Astrocyte of the hippocampus (primary cell): ENCODE data around the gene UBTD1.
"Not testable (repeated sequence)": the region's sequence is repeated elsewhere in the genome, so short reads cannot be mapped to it uniquely, and the experiment has no call there.

ENCODE experiments used
- DNase-seq: peaks from one replicate; pipeline ENCODE4 v3.0.0; 2011; ENCODE audit warnings: low read depth, low spot score

UBTD1 gene

DNA sequence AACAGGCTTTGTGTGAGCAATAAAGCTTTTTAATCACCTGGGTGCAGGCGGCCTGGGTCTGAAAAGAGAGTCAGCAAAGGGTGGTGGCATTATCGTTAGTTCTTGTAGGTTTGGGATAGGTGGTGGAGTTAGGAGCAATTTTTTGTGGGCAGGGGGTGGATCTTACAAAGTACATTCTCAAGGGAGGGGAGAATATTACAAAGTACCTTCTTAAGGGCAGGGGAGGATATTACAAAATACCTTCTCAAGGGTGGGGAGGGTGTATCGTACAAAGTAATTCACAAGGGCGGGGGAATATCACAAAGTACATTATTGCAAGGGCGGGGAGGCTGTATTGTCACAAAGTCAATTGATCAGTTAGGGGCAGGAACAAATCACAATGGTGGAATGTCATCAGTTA, 63.6 kb downstream of the UBTD1 start:
- not testable (repeated sequence) for DNase-seq

DNA sequence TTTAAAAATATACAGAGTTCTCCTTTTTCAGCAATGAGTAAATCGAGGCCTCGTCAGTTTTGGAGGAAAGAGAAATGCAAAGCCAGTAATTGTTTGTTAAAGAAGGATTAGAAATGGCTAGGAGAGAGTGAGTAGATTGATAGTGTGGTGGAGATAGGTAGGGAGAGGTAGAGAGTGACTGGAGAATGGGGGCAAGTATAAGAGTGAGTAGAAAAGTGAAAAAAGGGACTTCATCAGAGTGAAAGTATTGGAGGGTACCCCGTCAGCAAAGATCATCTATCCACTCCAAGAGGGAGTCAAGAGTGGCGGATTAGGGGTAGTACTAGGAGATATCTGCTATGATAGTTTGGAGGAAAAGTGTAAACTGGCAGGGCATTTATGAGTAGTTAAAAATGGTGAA, 64.6 kb downstream of the UBTD1 start:
- no peak for DNase-seq

DNA sequence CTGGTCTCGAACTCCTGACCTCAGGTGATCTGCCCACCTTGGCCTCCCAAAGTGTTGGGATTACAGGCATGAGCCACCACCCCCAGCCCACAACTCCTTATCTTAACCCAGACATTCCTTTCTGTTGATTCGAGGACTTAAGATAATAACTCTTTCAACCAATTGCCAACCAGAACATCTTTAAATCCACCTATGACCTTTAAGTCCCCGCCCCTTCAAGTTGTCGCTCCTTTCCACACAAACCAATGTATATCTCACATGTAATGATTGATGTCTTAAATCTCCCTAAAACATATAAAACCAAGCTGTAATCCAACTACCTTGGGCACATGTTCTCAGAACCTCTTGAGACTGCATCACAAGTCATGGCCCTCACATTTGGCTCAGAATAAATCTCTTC, 66.1 kb downstream of the UBTD1 start:
- DNase-seq = no peak

DNA sequence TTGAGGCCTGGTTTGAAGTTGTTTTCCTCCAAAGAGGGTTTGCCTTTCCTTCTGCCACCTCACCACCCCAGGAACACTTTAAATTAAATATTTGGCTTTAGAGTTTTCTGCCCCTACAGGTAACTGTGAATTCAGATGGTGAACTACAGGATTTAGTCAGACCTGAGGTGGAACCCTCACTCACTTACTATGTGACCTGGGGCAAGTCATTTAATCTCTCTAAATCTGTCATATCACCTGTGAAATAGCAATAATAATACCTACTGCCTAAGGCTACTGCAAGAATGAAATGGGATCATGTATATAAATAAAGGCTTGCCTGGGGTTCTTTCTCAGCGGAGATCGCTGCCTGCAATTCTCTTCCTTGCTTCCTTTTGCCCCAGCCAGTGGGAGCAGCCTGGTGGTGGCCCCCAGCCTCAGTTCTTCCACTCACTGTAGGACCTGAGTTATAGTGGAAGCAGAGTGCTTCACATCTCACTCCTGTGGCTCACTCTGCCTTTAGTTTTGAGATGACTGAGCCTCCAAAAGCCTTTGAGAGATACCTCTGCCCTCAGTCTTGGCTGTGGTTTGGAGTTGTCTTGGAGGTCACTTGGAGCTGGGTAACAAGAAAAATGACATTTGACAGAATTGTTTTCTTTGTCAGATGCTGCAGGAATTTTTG, 67.7 kb downstream of the UBTD1 start:
- DNase-seq = no peak

GRCh38 chr10:97567891-97568290, 69.2 kb downstream of the UBTD1 start:
- no peak for DNase-seq

DNA sequence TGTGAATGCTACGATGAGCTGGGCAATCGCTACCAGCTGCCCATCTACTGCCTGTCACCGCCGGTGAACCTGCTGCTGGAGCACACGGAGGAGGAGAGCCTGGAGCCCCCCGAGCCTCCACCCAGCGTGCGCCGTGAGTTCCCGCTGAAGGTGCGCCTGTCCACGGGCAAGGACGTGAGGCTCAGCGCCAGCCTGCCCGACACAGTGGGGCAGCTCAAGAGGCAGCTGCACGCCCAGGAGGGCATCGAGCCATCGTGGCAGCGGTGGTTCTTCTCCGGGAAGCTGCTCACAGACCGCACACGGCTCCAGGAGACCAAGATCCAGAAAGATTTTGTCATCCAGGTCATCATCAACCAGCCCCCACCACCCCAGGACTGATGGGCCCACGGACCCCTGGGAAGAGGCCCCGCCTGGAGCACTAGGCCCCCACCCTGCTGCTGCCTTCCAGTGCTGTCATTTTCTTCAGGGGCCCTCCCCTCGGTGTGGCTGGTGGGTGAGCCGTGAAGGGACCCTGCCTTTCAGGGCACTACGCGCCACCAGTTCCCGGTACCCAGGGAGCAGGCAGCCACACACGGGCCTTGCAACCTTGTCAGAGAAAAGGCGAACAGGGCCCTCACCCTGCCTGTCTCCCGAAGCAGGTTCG, 71.5 kb downstream of the UBTD1 start:
- no peak for DNase-seq

GRCh38 chr10:97570789-97571471, 72.2 kb downstream of the UBTD1 start:
- DNase-seq = no peak

DNA sequence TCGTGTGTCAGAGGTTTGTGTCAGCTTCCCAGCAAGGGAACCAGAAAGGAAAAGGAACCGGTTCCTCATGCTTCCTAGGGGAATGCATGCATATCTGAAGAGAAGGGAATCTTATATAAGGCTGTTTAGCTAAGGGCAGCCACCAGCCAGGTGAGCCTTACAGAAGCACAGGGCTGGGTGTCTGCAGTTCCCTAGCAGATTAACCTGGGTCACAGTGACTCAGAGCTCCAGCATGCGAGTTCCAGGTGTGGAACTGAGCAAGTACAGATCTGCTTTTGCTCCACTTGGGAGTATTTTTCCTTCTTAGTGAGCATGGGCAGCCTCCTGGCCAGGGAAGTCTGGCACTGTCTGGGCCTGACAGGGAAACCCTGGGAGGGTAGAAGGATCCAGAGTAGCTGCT, 72.9 kb downstream of the UBTD1 start:
- no peak for DNase-seq

- DNase-seq = peak; percentile 85
Measured at GRCh38 chr10:97572214-97572989, 73.7 kb downstream of the UBTD1 start, which contains the start of gene ANKRD2. Gene ANKRD2 (plus strand): TSS chr10:97572779. CDS start chr10:97572789, 10 bp downstream.

GRCh38 chr10:97573021-97573420, 74.3 kb downstream of the UBTD1 start:
- DNase-seq = no peak

DNA sequence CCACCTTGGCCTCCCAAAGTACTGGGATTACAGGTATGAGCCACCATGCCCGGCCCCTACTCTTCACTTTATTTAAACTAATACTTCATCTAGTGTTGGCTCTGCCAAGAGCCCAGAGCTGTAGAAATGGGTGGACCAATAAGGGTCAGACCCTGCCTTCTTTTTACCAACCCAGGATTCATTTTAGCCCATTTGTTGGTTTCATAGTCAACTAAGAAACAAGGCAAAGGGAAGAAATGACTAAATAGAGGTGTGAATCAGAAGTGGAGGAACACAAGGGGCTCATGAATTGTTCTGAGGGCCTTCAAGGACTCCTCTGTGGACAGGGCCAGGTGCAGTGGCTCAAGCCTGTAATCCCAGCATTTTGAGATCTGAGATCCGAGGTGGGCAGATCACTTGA, 74.9 kb downstream of the UBTD1 start:
- DNase-seq = no peak

GRCh38 chr10:97574374-97575126, 75.8 kb downstream of the UBTD1 start:
- peak; percentile 93 for DNase-seq

GRCh38 chr10:97575127-97575668, 76.5 kb downstream of the UBTD1 start:
- DNase-seq = peak; percentile 27

DNA sequence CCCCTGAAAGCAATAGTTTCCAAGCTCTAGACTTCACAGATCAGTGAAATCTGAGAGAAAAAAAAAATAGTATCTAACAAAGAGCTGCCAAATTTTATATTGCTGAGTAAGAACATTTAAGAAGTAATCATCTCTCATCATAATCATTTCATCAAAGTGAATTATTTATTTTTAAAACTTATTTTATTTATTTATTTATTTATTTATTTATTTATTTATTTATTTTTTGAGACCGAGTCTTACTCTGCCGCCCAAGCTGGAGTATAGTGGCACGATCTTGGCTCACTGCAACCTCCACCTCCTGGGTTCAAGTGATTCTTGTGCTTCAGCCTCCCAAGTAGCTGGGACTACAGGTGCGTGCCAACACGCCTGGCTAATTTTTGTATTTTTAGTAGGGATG, 77.8 kb downstream of the UBTD1 start:
- DNase-seq = not testable (repeated sequence)

- DNase-seq = no peak
Measured at GRCh38 chr10:97577701-97578100, 79.0 kb downstream of the UBTD1 start.

DNA sequence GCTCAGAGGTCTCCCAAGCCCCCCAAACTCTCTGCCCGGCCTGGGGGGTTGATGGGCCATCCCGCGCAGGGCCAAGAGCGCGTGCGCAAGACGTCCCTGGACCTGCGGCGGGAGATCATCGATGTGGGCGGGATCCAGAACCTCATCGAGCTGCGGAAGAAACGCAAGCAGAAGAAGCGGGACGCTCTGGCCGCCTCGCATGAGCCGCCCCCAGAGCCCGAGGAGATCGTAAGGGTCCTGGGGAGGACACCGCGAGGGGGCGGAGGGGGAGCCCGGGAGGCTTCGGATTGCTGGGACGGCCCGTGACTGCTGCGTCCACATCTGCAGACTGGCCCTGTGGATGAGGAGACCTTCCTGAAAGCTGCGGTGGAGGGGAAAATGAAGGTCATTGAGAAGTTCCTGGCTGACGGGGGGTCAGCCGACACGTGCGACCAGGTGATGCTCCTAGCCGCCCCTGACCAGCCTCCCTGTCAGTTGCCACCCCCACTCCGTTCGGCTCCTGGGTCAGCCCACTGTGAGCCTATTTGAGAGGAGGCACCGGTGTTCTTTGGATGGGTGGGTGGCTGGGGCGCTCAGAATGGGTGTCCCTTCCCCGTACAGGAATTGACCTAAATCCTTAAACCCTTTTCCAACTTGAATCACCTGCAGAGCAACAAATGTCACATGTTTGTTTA, 79.6 kb downstream of the UBTD1 start:
- DNase-seq = no peak

DNA sequence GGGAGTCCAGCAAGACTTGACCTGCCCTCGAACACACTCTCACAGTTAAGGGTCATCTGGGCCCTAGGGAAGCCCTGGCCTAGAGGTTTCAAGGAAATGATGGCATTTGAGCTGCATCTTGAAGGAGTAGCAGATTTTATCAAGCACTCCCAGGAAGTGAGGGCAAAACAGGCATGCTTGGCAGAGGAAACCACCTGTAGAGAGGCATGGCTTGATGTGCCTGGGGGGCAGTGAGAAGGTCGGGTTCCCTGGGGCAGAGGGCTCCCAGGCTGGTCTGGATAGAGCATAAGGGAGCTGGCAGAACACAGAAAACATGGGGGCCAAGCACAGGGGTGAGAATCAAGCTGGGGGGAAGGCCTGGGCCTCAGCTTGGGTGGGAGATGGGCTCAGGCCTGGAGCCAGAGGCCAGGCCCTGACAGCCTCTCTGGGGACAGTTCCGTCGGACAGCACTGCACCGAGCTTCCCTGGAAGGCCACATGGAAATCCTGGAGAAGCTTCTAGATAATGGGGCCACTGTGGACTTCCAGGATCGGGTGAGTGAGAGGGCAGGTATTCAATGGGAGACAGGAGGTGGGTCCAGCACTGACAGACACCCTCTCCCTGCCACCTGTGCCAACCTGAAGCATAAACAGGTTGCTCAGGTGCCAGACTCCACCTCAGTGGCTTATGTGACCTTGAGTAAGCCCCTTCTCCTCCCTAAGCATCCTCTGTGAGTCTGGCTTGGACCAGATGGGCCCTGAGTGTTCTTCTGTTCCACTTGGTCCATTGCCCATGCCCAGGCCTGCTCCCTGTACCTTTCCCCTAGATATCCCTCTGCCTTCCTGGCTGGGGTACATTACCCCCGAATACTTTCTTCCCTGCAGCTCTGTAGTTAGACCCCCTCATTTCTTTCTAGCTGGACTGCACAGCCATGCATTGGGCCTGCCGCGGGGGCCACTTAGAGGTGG, 82.0 kb downstream of the UBTD1 start:
- DNase-seq = no peak

DNA sequence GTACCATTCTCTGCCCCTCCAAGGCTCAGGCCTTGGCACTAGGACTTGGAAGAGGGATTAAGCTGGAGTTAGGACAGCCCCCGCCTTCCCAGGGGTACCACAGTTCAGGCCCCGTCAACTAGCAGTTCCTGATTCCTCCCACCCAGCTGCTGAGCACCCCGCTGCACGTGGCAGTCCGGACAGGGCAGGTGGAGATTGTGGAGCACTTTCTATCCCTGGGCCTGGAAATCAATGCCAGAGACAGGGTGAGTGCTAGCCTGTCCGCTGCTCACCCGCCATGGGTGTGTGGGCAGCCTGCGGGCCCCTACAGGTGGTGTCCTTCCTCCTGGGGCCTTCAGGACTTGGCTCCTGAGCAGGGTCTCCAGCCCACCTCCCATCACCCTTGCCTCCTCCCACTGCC, 83.4 kb downstream of the UBTD1 start:
- no peak for DNase-seq

DNA sequence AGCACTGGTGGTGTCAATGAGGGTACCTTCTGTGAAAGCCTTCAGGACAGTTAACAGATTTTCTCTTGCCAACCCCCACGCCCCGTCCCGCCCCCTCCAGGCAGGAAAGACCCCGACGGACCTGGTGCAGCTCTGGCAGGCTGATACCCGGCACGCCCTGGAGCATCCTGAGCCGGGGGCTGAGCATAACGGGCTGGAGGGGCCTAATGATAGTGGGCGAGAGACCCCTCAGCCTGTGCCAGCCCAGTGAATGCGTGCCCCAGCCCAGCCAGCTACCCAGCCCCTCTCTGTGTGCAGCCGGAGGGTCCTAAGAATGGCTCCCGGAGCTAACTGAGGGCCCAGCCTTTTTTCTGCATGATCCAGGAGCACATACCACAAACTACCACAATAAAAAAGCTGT, 84.8 kb downstream of the UBTD1 start:
- DNase-seq = no peak
